Ovary (tissue), 9 donors: Measurements from ENCODE around the gene SPARCL1. TPM values are rescaled to one million over a fixed set of nuclear protein-coding genes. Genes with fewer than 3 reads are reported as not detected.
"Not testable (repeated sequence)": the region's sequence is repeated elsewhere in the genome, so short reads cannot be mapped to it uniquely, and the experiment has no call there.

Experiments
- DNase-seq, 5 donors: peaks; one replicate each; pipeline ENCODE4 v3.0.0-alpha.2; 2019 to 2020
- H3K27ac ChIP-seq, 2 donors: fragments of 200-600 bp; one replicate each; pipeline versions ENCODE4 v1.5.1 to v1.8.0; 2019 to 2022
- H3K27me3 ChIP-seq: fragments of 200-600 bp; one replicate; pipeline ENCODE4 v1.8.0; 2022
- H3K36me3 ChIP-seq: fragments of 200-600 bp; sonication (generic); one replicate; pipeline ENCODE4 v1.5.1; 2019
- H3K4me1 ChIP-seq: one replicate; pipeline ENCODE4 v1.8.1; 2013; ENCODE audit warnings: mild to moderate bottlenecking, moderate library complexity; ENCODE audit not compliant: insufficient read depth
- H3K4me3 ChIP-seq: fragments of 200-600 bp; sonication (generic); one replicate; pipeline ENCODE4 v1.5.1; 2017
- H3K9me3 ChIP-seq, 2 donors: fragments of 200-600 bp in 1 of 2; sonication (generic) in 1 of 2; one replicate each; pipeline versions ENCODE4 v1.5.1 to v1.8.1; 2013 to 2019; ENCODE audit warnings: mild to moderate bottlenecking in 1 of 2, moderate library complexity in 1 of 2
- EP300 ChIP-seq: sonication (generic); formaldehyde crosslinking; IDR thresholded peaks from one replicate; pipeline ENCODE4 v1.6.1; 2017; ENCODE audit warnings: antibody characterized with exemption
- POLR2A ChIP-seq: fragments of 450-650 bp; IDR thresholded peaks from one replicate; pipeline ENCODE4 v1.6.1; 2017; ENCODE audit warnings: antibody characterized with exemption, mild to moderate bottlenecking, moderate library complexity
- WGBS, 3 donors: extraction: QIAGEN DNeasy Blood & Tissue Kit in 1 of 3; methylation state at CpG; one replicate each; pipeline versions ENCODE4 v1.1.5 to v1.1.7; 2013 to 2017; 5-methylcytosine and 5-hydroxymethylcytosine counted together
- intact Hi-C, 4 donors: fragments of 100-400 bp; cut with DNase I; formaldehyde crosslinking; loops; one replicate each; pipeline versions ENCODE4 v1.11.0 to v1.15.1; 2022 to 2023
- polyA plus RNA-seq, 2 donors: library from polyadenylated mRNA; stranded (reverse); fragments of 200-250 nt in 1 of 2; fragments of 350-450 nt in 1 of 2; fragmentation: Illumina TruSeq in 1 of 2; extraction: RNeasy Lipid Tissue Mini Kit (QIAGEN cat#74804) in 1 of 2; gene quantifications; one replicate each; pipeline ENCODE4 v1.2.3, GENCODE V29; 2013 to 2014
- total RNA-seq, 7 donors: library from RNA; depleted of rRNA in 2 of 7; stranded (reverse); fragments of >200 nt in 2 of 7; fragmentation: NEBNext Ultra II Directional in 3 of 7; extraction: Animal tissue kit (Norgen Biotek cat#: 25700) in 3 of 7; gene quantifications; one replicate each; pipeline versions ENCODE4 v1.1.0 to v1.2.4, GENCODE V29; 2016 to 2023
- TF ChIP-seq, protein P1 (sequence below), 3 donors: fragments of 450-650 bp in 2 of 3; fragments of 200-600 bp in 1 of 3; IDR thresholded peaks; one replicate each; pipeline versions ENCODE4 v1.5.1 to v1.8.0; 2016 to 2022; ENCODE audit warnings: antibody characterized with exemption in 3 of 3, mild to moderate bottlenecking in 1 of 3
- donor health status: DM: no; HTN: no; CAD: no; lungs with moderate emphysema.
- donor health status: DM: no; HTN: no; CAD: no.
- donor health status: Bipolar disorder and iron deficiency.
- donor health status: DM: yes; HTN: yes; CAD: no.
- donor health status: DM: no; HTN: no; CAD: no.
- donor health status: DM: yes; HTN: yes; CAD: no.

SPARCL1 gene
- total and polyA plus RNA-seq, 9 donors: 116 to 1,049 (median 277) TPM

DNA sequence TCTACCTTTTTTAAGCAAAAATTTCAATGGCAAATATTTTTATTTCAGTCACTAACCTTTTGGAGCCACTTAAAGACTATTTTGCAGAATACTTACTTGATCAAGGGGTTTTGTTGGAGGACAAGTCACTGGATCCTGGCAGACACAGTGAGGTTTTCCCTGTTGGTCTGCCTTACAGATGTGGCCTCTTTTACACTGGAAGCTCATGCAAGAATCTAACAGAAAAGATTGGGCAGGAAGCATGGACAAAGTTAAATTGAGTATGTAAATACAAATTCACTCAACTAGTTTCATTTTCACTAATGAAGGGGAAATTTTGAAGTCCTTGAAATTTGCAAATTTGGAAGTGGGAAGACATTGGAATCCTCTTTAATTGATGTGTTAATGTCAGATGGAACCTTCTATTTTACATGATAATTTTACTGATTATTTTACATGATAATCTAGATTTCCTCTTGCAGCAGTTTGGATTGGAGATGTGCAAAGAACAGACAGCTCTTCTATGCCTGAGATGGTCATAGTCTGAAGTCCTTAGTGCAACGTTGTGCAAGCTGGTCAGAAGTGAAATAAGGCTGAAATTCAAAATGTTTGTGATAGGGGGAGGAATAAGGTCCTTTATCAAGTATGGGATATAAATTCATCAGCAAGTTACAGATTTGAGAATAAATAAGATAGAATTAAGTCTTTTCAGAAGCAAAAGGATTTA is 38.4 kb downstream of the SPARCL1 start:
- WGBS, 3 donors: 66 to 74% (median 66%) methylated on average over 1 of the region's 1 CpG
- Histone ChIP-seq H3K27me3 (no peaks in the 10 kb centered on the region), H3K9me3 (no peaks in the 10 kb centered on the region), H3K27ac (no peak overlapping the region), H3K4me1 (no peaks in the 10 kb centered on the region), H3K36me3 (no peaks in the 10 kb centered on the region), H3K4me3 (no peak overlapping the region)
- TF ChIP-seq POLR2A (no peak), EP300 (no peak)
- TF ChIP-seq, protein P1, sequence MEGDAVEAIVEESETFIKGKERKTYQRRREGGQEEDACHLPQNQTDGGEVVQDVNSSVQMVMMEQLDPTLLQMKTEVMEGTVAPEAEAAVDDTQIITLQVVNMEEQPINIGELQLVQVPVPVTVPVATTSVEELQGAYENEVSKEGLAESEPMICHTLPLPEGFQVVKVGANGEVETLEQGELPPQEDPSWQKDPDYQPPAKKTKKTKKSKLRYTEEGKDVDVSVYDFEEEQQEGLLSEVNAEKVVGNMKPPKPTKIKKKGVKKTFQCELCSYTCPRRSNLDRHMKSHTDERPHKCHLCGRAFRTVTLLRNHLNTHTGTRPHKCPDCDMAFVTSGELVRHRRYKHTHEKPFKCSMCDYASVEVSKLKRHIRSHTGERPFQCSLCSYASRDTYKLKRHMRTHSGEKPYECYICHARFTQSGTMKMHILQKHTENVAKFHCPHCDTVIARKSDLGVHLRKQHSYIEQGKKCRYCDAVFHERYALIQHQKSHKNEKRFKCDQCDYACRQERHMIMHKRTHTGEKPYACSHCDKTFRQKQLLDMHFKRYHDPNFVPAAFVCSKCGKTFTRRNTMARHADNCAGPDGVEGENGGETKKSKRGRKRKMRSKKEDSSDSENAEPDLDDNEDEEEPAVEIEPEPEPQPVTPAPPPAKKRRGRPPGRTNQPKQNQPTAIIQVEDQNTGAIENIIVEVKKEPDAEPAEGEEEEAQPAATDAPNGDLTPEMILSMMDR (IDR thresholded peaks at IDR 0.05): no peak
- no peak for DNase-seq
- intact Hi-C loops: no loop called here

DNA sequence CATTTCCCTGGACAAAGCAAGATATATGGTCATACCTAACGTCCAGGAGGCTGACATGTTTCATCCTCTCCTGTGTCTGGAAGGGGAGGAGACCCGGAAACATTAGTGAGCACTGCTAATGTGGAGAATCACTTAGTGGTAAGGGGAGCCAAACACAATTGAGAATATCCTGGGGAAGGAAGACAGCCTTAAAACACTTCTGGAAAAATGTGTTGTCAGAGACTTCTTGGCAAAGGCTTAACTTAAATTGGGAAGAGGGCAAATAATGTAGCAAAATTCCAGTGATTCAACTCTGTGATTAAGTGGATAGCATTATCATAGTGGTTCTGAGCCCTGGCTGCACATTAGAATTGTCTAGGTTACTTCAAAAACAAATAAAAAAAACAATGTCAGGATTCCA is 39.5 kb downstream of the SPARCL1 start:
- intact Hi-C loops: no loop called here
- TF ChIP-seq POLR2A: no peak
- TF ChIP-seq, protein P1 (IDR thresholded peaks at IDR 0.05): no peak
- no peak for TF ChIP-seq EP300
- 67 to 87% (median 87%) methylated on average over 2 of the region's 2 CpGs for WGBS, 3 donors
- Histone ChIP-seq H3K4me3 (no peak overlapping the region), H3K27me3 (no peaks in the 10 kb centered on the region), H3K36me3 (no peaks in the 10 kb centered on the region), H3K27ac (no peak overlapping the region), H3K4me1 (no peaks in the 10 kb centered on the region), H3K9me3 (no peaks in the 10 kb centered on the region)
- no peak for DNase-seq

DNA sequence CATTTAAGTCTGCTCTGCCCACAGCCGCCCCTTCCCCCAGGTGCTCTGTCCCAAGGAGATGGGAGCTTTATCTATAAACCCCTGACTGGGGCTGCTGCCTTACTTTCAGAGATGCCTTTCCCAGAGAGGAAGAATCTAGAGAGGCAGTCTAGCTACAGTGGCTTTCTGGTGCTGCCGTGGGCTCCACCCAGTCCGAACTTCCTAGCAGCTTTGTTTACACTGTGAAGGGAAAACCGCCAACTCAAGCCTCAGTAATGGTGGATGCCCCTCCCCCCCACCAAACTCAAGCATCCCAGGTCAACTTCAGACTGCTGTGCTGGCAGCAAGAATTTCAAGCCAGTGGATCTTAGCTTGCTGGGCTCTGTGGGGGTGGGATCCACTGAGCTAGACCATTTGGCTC is 40.5 kb downstream of the SPARCL1 start:
- H3K4me1 ChIP-seq, DNase-seq, H3K27ac ChIP-seq, H3K27me3 ChIP-seq, H3K9me3 ChIP-seq, intact Hi-C loops, H3K4me3 ChIP-seq, H3K36me3 ChIP-seq: not testable (repeated sequence)
- WGBS, 3 donors: 60 to 84% (median 81%) methylated on average over 4 of the region's 4 CpGs

DNA sequence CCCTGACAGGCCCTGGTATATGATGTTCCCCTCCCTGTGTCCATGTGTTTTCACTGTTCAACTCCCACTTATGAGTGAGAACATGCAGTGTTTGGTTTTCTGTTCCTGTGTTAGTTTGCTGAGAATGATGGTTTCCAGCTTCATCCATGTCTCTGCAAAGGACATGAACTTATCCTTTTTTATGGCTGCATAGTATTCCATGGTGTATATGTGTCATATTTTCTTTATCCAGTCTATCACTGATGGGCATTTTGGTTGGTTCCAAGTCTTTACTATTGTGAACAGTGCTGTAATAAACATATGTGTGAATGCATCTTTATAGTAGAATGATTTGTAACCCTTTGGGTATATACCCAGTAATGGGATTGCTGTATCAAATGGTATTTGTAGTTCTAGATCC is 45.9 kb downstream of the SPARCL1 start:
- intact Hi-C loops, H3K27ac ChIP-seq, H3K9me3 ChIP-seq, H3K36me3 ChIP-seq, H3K27me3 ChIP-seq, H3K4me1 ChIP-seq, H3K4me3 ChIP-seq, DNase-seq: not testable (repeated sequence)

DNA sequence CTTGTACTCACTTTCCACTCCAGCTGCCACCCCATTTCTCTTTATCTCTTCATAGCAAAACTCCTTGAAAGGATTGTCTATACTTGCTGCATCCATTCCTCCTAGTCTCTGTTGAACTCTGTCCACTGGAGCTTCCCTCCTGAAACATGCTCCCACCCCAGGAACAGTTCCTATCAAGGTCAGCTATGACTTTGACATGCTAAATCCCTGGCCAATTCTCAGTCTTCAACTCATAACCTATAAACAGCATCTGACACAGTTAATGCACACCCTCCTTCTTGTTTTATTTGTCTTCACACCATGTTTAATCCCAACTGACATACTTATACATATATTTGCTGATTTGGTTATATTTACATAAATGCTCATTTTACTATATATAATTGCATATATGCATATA is 47.8 kb downstream of the SPARCL1 start:
- no peak overlapping the region for H3K4me3 ChIP-seq
- TF ChIP-seq POLR2A: no peak
- no peak for TF ChIP-seq EP300
- TF ChIP-seq, protein P1 (IDR thresholded peaks at IDR 0.05): no peak
- no peak overlapping the region for H3K27ac ChIP-seq
- no peak for DNase-seq
- H3K4me1 ChIP-seq: no peaks in the 10 kb centered on the region
- intact Hi-C loops: no loop called here
- H3K36me3 ChIP-seq: no peaks in the 10 kb centered on the region
- H3K27me3 ChIP-seq: no peaks in the 10 kb centered on the region
- H3K9me3 ChIP-seq: no peaks in the 10 kb centered on the region
